B cell (primary cell): Measurements from ENCODE around the gene HIRA. TPM values are rescaled to one million over a fixed set of nuclear protein-coding genes. Genes with fewer than 3 reads are reported as not detected.

Source experiments
- ATAC-seq: fragments of 200-7000 bp; cut with Tn5 transposase; one replicate; pipeline ENCODE4 v1.10.0; 2021; ENCODE audit warnings: low read depth, mild to moderate bottlenecking, moderate number of reproducible peaks, moderate library complexity
- CTCF ChIA-PET: fragments of 350-600 bp; sonication (Branson Sonifier 250); formaldehyde crosslinking; loops from one replicate; lab custom pipeline; 2021; ENCODE audit warnings: antibody characterized with exemption, inconsistent platforms; lab: Charles Lee
- POLR2A ChIA-PET: fragments of 350-600 bp; sonication (Branson Sonifier 250); formaldehyde crosslinking; loops from one replicate; lab custom pipeline; 2021; ENCODE audit warnings: antibody characterized with exemption; lab: Charles Lee
- DNase-seq: peaks from one replicate; pipeline ENCODE4 v3.0.0; 2013
- H2AFZ ChIP-seq: 2 replicates; pipeline ENCODE4 v1.6.1; 2012; ENCODE audit warnings: mild to moderate bottlenecking, low read depth, low read length; ENCODE audit not compliant: insufficient read depth, poor library complexity, severe bottlenecking
- H3K27ac ChIP-seq, 2 donors: 1 replicate in 1 of 2; 2 replicates in 1 of 2; pipeline ENCODE4 v1.5.1; 2012 to 2013; ENCODE audit warnings: low read length in 2 of 2, mild to moderate bottlenecking in 2 of 2, moderate library complexity in 1 of 2
- H3K27me3 ChIP-seq, 4 experiments: fragments of 200-600 bp in 1 of 4; sonication (generic) in 1 of 4; replicated peaks in 1 of 4; 1 replicate in 2 of 4; 2 replicates in 2 of 4; pipeline versions ENCODE4 v1.6.1 to v1.7.0; 2013 to 2016; ENCODE audit warnings: low read length in 3 of 4, mild to moderate bottlenecking in 2 of 4, mixed read lengths in 1 of 4, moderate library complexity in 1 of 4; ENCODE audit not compliant: insufficient read depth in 4 of 4, control insufficient read depth in 3 of 4; ENCODE audit errors: control extremely low read depth in 1 of 4
- H3K36me3 ChIP-seq, 2 experiments: replicated peaks in 1 of 2; 1 replicate in 1 of 2; 2 replicates in 1 of 2; pipeline versions ENCODE4 v1.6.1 to v1.7.1; 2013; ENCODE audit warnings: low read length in 1 of 2; ENCODE audit not compliant: insufficient read depth in 2 of 2, control insufficient read depth in 1 of 2; ENCODE audit errors: control extremely low read depth in 1 of 2, extremely low read depth in 1 of 2
- H3K4me1 ChIP-seq, 2 donors: fragments of 200-600 bp in 1 of 2; sonication (generic) in 1 of 2; 1 replicate in 1 of 2; 2 replicates in 1 of 2; pipeline versions ENCODE4 v1.5.1 to v1.6.1; 2013 to 2017; ENCODE audit warnings: low read length in 2 of 2; ENCODE audit not compliant: control insufficient read depth in 2 of 2, insufficient read depth in 2 of 2
- H3K4me2 ChIP-seq: replicated peaks from 2 replicates; pipeline ENCODE3; 2012; ENCODE audit warnings: mild to moderate bottlenecking, low read depth, low read length; ENCODE audit not compliant: poor library complexity, severe bottlenecking
- H3K4me3 ChIP-seq, 5 experiments: fragments of 200-600 bp in 1 of 5; sonication (generic) in 1 of 5; 1 replicate in 3 of 5; 2 replicates in 2 of 5; pipeline versions ENCODE4 v1.5.1 to v1.7.0; 2011 to 2016; ENCODE audit warnings: low read length in 4 of 5, mild to moderate bottlenecking in 4 of 5, low read depth in 2 of 5, control low read depth in 1 of 5, moderate library complexity in 1 of 5; ENCODE audit not compliant: insufficient read depth in 1 of 5; ENCODE audit errors: control extremely low read depth in 1 of 5, extremely low read depth in 1 of 5
- H3K79me2 ChIP-seq: fragments of 200-600 bp; sonication (generic); one replicate; pipeline ENCODE4 v1.6.0; 2016; ENCODE audit warnings: low read length; ENCODE audit not compliant: control insufficient read depth, insufficient read depth
- H3K9ac ChIP-seq: fragments of 200-600 bp; sonication (generic); 2 replicates; pipeline ENCODE4 v1.6.1; 2017; ENCODE audit warnings: mild to moderate bottlenecking, low read length, moderate library complexity
- H3K9me3 ChIP-seq, 3 donors: one replicate each; pipeline versions ENCODE4 v1.6.1 to v1.7.1; 2013; ENCODE audit warnings: low read length in 2 of 3; ENCODE audit not compliant: control insufficient read depth in 2 of 3, insufficient read depth in 1 of 3; ENCODE audit errors: control extremely low read depth in 1 of 3
- H4K20me1 ChIP-seq: 2 replicates; pipeline ENCODE4 v1.6.0; 2012; ENCODE audit warnings: mild to moderate bottlenecking, low read length; ENCODE audit not compliant: insufficient read depth, control insufficient read depth, poor library complexity, severe bottlenecking
- H3K27ac Mint-ChIP-seq: one replicate; pipeline ENCODE4 v1.8.0; 2021; ENCODE audit warnings: mixed read lengths
- H3K27me3 Mint-ChIP-seq: one replicate; pipeline ENCODE4 v1.8.0; 2021; ENCODE audit warnings: mixed read lengths
- H3K4me1 Mint-ChIP-seq: one replicate; pipeline ENCODE4 v1.8.0; 2021; ENCODE audit warnings: mixed read lengths
- H3K4me3 Mint-ChIP-seq: one replicate; pipeline ENCODE4 v1.8.0; 2021; ENCODE audit warnings: mixed read lengths
- H3K9me3 Mint-ChIP-seq: one replicate; pipeline ENCODE4 v1.8.0; 2022; ENCODE audit warnings: mixed read lengths; ENCODE audit not compliant: insufficient read depth
- CTCF ChIP-seq: fragments of 200-600 bp; IDR thresholded peaks from one replicate; pipeline ENCODE4 v1.8.0; 2022; ENCODE audit warnings: antibody characterized with exemption, mild to moderate bottlenecking
- EZH2 ChIP-seq: IDR thresholded peaks from 2 replicates; pipeline ENCODE4 v1.6.1; 2012; ENCODE audit warnings: borderline replicate concordance, low read depth, mild to moderate bottlenecking, moderate library complexity, low read length; ENCODE audit not compliant: insufficient read depth, poor library complexity, severe bottlenecking
- WGBS: methylation state at CpG from one replicate; pipeline ENCODE4 v1.1.5; 2013; ENCODE audit warnings: missing lambda C conversion rate; ENCODE audit not compliant: insufficient coverage; 5-methylcytosine and 5-hydroxymethylcytosine counted together
- intact Hi-C: fragments of 100-400 bp; cut with micrococcal nuclease; formaldehyde crosslinking; loops from one replicate; pipeline ENCODE4 v1.10.0; 2022
- polyA plus RNA-seq: library from polyadenylated mRNA; depleted of rRNA; stranded (reverse); fragments of >200 nt; gene quantifications from 2 replicates; pipeline ENCODE4 v1.2.3, GENCODE V29; 2012
- total RNA-seq, 2 donors: library from RNA; stranded (reverse); fragments of 120-200 nt in 1 of 2; gene quantifications; 1 replicate in 1 of 2; 2 replicates in 1 of 2; pipeline versions ENCODE4 v1.2.3 to v1.2.4, GENCODE V29; 2013 to 2022

The HIRA gene
- total and polyA plus RNA-seq, 2 donors (not counting 1 experiment from before 2014, with no cell fraction given): 28.3 to 34.5 TPM

- Histone ChIP-seq H3K4me2 (peak within 1 kb of the TSS; percentile 92), H3K27ac (peak within 1 kb of the TSS; percentile 98 to 100), H4K20me1 (peaks cover 17% of the 10 kb centered on the region), H3K4me3 (peak within 1 kb of the TSS; percentile 66 to 92 (median 83)), H2AFZ (peak within 1 kb of the TSS; percentile 92), H3K4me1 (peaks cover 16 to 20% of the 10 kb centered on the region in 2 donors), H3K9ac (peak within 1 kb of the TSS; percentile 98), H3K36me3 (peaks cover 4 to 8% of the 10 kb centered on the region in 2 experiments), H3K27me3 (no peaks in the 10 kb centered on the region), H3K9me3 (no peaks in the 10 kb centered on the region), H3K79me2 (peaks cover 43% of the 10 kb centered on the region)
- CTCF ChIA-PET: interaction anchor here (0.7 to 5.5 kb wide), 7 partner anchors 13 to 335 kb away, joined by 3 to 29 read pairs (median 3); partner anchors contain the start of genes C22orf39 and ESS2
- Mint-ChIP-seq H3K27me3 (no peaks in the 10 kb centered on the region), H3K27ac (peak within 1 kb of the TSS; percentile 100), H3K4me1 (peaks cover 23% of the 10 kb centered on the region), H3K4me3 (peak within 1 kb of the TSS; percentile 98), H3K9me3 (no peaks in the 10 kb centered on the region)
- peak; percentile 98 for DNase-seq
- POLR2A ChIA-PET: interaction anchor here (0.5 to 2.2 kb wide), 8 partner anchors 32 to 1790 kb away, joined by 3 to 18 read pairs (median 5); partner anchors contain the start of genes C22orf39, CLTCL1, DGCR2 and ESS2
- peak; percentile 90 for ATAC-seq
- WGBS: under 1% methylated on average over 42 of the region's 50 CpGs
- no peak for TF ChIP-seq EZH2
- no peak for TF ChIP-seq CTCF
- intact Hi-C loops: loop anchor here (1.0 to 2.0 kb wide), 10 partner anchors 32 to 357 kb away; partner anchors contain the start of genes C22orf39, CLTCL1, DGCR2 and ESS2
Measured at GRCh38 chr22:19479355-19480172, 48.0 kb upstream of the HIRA start, which contains the start of gene CDC45. Gene CDC45, plus strand, starts transcription at chr22:19479920. Its CDS starts 49 bp downstream, at chr22:19479969.
